GM12878 (cell line): ENCODE measurements around the gene PMF1. TPM values are rescaled to one million over a fixed set of nuclear protein-coding genes. Genes with fewer than 3 reads are reported as not detected.

Experiments
- ETV6 ChIP-seq, 2 experiments: fragments of 450-650 bp in 1 of 2; IDR thresholded peaks in 1 of 2; conservative IDR thresholded peaks in 1 of 2; 2 replicates each; pipeline ENCODE4 v1.6.1; 2014; ENCODE audit warnings: antibody characterized with exemption in 1 of 2, borderline replicate concordance in 1 of 2, low read depth in 1 of 2, mild to moderate bottlenecking in 1 of 2, moderate library complexity in 1 of 2
- IRF5 ChIP-seq: fragments of 450-650 bp; IDR thresholded peaks from 2 replicates; pipeline ENCODE4 v1.6.1; 2017; ENCODE audit warnings: borderline replicate concordance
- KDM1A ChIP-seq: fragments of 200-600 bp; sonication (generic); IDR thresholded peaks from 2 replicates; pipeline ENCODE4 v1.6.1; 2016; ENCODE audit warnings: borderline replicate concordance
- NFYA ChIP-seq: IDR thresholded peaks from 2 replicates; pipeline ENCODE4 v1.6.1; 2011; ENCODE audit warnings: low read depth, mild to moderate bottlenecking, low read length, improper control_type of control experiment, borderline replicate concordance
- POU2F2 ChIP-seq: IDR thresholded peaks from 3 replicates; pipeline ENCODE4 v1.6.1; 2011; ENCODE audit warnings: low read depth, mild to moderate bottlenecking, low read length, borderline replicate concordance
- RB1 ChIP-seq: fragments of 450-650 bp; formaldehyde crosslinking; IDR thresholded peaks from 2 replicates; pipeline ENCODE4 v1.6.1; 2017; ENCODE audit warnings: mild to moderate bottlenecking, borderline replicate concordance
- polyA plus RNA-seq, 11 experiments: library from polyadenylated mRNA; depleted of rRNA in 4 of 11; unstranded in 6 of 11; stranded (reverse) in 5 of 11; fragments of >200 nt; fragmentation: Nextera tagmentation in 4 of 11; fragmentation: Illumina TruSeq in 1 of 11; extraction: Ambion mirVana in 4 of 11; extraction: Trizol in 1 of 11; gene quantifications; 1 replicate in 1 of 11; 2 replicates in 10 of 11; pipeline versions ENCODE4 v1.2.1 to v1.2.3, GENCODE V29; 2011 to 2016; ENCODE audit warnings: inconsistent platforms in 2 of 11, missing spikeins in 2 of 11, low read depth in 1 of 11
- total RNA-seq, 4 experiments: library from RNA; depleted of rRNA in 3 of 4; stranded (reverse); fragments of >200 nt in 3 of 4; fragmentation: Illumina TruSeq in 1 of 4; extraction: Trizol in 1 of 4; gene quantifications; 2 replicates each; pipeline versions ENCODE4 v1.2.1 to v1.2.3, GENCODE V29; 2013 to 2021
- TF ChIP-seq, protein P1 (sequence below): fragments of 450-650 bp; IDR thresholded peaks from 2 replicates; pipeline ENCODE4 v1.6.1; 2018; ENCODE audit warnings: borderline replicate concordance, mild to moderate bottlenecking; ENCODE audit not compliant: partially characterized antibody
- TF ChIP-seq, protein P2 (sequence below): IDR thresholded peaks from 2 replicates; pipeline ENCODE4 v1.6.1; 2012; ENCODE audit warnings: mild to moderate bottlenecking, low read depth, low read length

PMF1 gene
- total and polyA plus RNA-seq, 10 of the 15 experiments (the other 5 are each of a cell fraction or from before 2014, with no cell fraction given) = 6.7 to 105 (median 67.3) TPM

GRCh38 chr1:156221986-156222692 lies 9.3 kb downstream of the PMF1 start (continued):
- TF ChIP-seq, protein P1, sequence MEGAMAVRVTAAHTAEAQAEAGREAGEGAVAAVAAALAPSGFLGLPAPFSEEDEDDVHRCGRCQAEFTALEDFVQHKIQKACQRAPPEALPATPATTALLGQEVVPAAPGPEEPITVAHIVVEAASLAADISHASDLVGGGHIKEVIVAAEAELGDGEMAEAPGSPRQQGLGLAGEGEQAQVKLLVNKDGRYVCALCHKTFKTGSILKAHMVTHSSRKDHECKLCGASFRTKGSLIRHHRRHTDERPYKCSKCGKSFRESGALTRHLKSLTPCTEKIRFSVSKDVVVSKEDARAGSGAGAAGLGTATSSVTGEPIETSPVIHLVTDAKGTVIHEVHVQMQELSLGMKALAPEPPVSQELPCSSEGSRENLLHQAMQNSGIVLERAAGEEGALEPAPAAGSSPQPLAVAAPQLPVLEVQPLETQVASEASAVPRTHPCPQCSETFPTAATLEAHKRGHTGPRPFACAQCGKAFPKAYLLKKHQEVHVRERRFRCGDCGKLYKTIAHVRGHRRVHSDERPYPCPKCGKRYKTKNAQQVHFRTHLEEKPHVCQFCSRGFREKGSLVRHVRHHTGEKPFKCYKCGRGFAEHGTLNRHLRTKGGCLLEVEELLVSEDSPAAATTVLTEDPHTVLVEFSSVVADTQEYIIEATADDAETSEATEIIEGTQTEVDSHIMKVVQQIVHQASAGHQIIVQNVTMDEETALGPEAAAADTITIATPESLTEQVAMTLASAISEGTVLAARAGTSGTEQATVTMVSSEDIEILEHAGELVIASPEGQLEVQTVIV = no peak
- TF ChIP-seq POU2F2 (no peak), KDM1A (no peak), NFYA (no peak), RB1 (no peak), IRF5 (no peak), ETV6 (conservative IDR thresholded peaks at IDR 0.05 in 1 of 2, IDR thresholded peaks at IDR 0.05 in 1 of 2; ENCODE audit: borderline replicate concordance in 1 of 2, low read depth in 1 of 2) (no peak)
- TF ChIP-seq, protein P2, sequence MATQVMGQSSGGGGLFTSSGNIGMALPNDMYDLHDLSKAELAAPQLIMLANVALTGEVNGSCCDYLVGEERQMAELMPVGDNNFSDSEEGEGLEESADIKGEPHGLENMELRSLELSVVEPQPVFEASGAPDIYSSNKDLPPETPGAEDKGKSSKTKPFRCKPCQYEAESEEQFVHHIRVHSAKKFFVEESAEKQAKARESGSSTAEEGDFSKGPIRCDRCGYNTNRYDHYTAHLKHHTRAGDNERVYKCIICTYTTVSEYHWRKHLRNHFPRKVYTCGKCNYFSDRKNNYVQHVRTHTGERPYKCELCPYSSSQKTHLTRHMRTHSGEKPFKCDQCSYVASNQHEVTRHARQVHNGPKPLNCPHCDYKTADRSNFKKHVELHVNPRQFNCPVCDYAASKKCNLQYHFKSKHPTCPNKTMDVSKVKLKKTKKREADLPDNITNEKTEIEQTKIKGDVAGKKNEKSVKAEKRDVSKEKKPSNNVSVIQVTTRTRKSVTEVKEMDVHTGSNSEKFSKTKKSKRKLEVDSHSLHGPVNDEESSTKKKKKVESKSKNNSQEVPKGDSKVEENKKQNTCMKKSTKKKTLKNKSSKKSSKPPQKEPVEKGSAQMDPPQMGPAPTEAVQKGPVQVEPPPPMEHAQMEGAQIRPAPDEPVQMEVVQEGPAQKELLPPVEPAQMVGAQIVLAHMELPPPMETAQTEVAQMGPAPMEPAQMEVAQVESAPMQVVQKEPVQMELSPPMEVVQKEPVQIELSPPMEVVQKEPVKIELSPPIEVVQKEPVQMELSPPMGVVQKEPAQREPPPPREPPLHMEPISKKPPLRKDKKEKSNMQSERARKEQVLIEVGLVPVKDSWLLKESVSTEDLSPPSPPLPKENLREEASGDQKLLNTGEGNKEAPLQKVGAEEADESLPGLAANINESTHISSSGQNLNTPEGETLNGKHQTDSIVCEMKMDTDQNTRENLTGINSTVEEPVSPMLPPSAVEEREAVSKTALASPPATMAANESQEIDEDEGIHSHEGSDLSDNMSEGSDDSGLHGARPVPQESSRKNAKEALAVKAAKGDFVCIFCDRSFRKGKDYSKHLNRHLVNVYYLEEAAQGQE = no peak
